HEK293 (cell line): Measurements from ENCODE around the gene LPP.

ENCODE experiments used
- CTCF ChIA-PET: fragments of 350-600 bp; formaldehyde crosslinking; extraction: SDS; loops from one replicate; lab custom pipeline; 2021; ENCODE audit warnings: antibody characterized with exemption; lab: Yijun Ruan, JAX
- POLR2A ChIA-PET: fragments of 300-600 bp; formaldehyde crosslinking; extraction: SDS; loops from one replicate; lab custom pipeline; 2020; ENCODE audit warnings: antibody characterized with exemption, inconsistent platforms; lab: Yijun Ruan, JAX
- H3K27ac ChIP-seq: fragments of 200-500 bp; sonication (Bioruptor generic); 2 replicates; pipeline ENCODE4 v1.5.1; 2014; ENCODE audit warnings: low read depth, low read length, control low read depth, inconsistent platforms; ENCODE audit errors: extremely low read depth
- H3K36me3 ChIP-seq, 2 experiments: fragments of 200-500 bp in 1 of 2; sonication (Bioruptor generic) in 1 of 2; 1 replicate in 1 of 2; 2 replicates in 1 of 2; pipeline ENCODE4 v1.5.1; 2014 to 2017; ENCODE audit warnings: inconsistent platforms in 2 of 2, low read length in 2 of 2; ENCODE audit not compliant: control insufficient read depth in 2 of 2, insufficient read depth in 1 of 2
- H3K4me1 ChIP-seq: fragments of 200-500 bp; sonication (Bioruptor generic); 2 replicates; pipeline ENCODE4 v1.5.1; 2014; ENCODE audit warnings: mild to moderate bottlenecking, low read length, inconsistent platforms; ENCODE audit not compliant: control insufficient read depth, insufficient read depth
- H3K4me3 ChIP-seq: 2 replicates; pipeline ENCODE4 v1.5.1; 2011; ENCODE audit warnings: low read depth, mild to moderate bottlenecking, control low read depth, low read length, moderate library complexity
- H3K9me3 ChIP-seq: fragments of 200-500 bp; sonication (Bioruptor generic); 2 replicates; pipeline ENCODE4 v1.5.1; 2014; ENCODE audit warnings: low read depth, low read length, inconsistent platforms; ENCODE audit not compliant: control insufficient read depth, insufficient read depth
- BCL11B ChIP-seq: fragments of 450-650 bp; formaldehyde crosslinking; IDR thresholded peaks from 2 replicates; pipeline ENCODE4 v1.5.1; 2016; ENCODE audit warnings: low read depth, missing biosample characterization, missing genetic modification characterization
- EGR2 ChIP-seq: fragments of 450-650 bp; formaldehyde crosslinking; IDR thresholded peaks from 2 replicates; pipeline ENCODE4 v1.5.1; 2016; ENCODE audit warnings: low read depth, missing biosample characterization, missing genetic modification characterization
- ZFP41 ChIP-seq: fragments of 450-650 bp; formaldehyde crosslinking; IDR thresholded peaks from 2 replicates; pipeline ENCODE4 v1.5.1; 2016; ENCODE audit warnings: missing biosample characterization, missing genetic modification characterization, borderline replicate concordance
- ZNF121 ChIP-seq: fragments of 450-650 bp; formaldehyde crosslinking; IDR thresholded peaks from 2 replicates; pipeline ENCODE4 v1.5.1; 2016; ENCODE audit warnings: missing biosample characterization, missing genetic modification characterization
- ZNF133 ChIP-seq: fragments of 450-650 bp; formaldehyde crosslinking; IDR thresholded peaks from 2 replicates; pipeline ENCODE4 v1.5.1; 2016; ENCODE audit warnings: missing biosample characterization, missing genetic modification characterization
- ZNF184 ChIP-seq: fragments of 450-650 bp; IDR thresholded peaks from 2 replicates; pipeline ENCODE4 v1.5.1; 2018; ENCODE audit warnings: missing biosample characterization, mild to moderate bottlenecking, missing genetic modification characterization
- ZNF266 ChIP-seq: fragments of 450-650 bp; formaldehyde crosslinking; IDR thresholded peaks from 2 replicates; pipeline ENCODE4 v1.5.1; 2016; ENCODE audit warnings: missing biosample characterization, missing genetic modification characterization, low read depth
- ZNF274 ChIP-seq, 2 experiments: fragments of 200-500 bp in 1 of 2; fragments of 450-650 bp in 1 of 2; sonication (Bioruptor generic) in 1 of 2; formaldehyde crosslinking in 1 of 2; IDR thresholded peaks; 2 replicates each; pipeline versions ENCODE4 v1.5.1 to v1.6.1; 2014 to 2016; ENCODE audit warnings: borderline replicate concordance in 1 of 2, inconsistent platforms in 1 of 2, low read length in 1 of 2, missing biosample characterization in 1 of 2, missing genetic modification characterization in 1 of 2
- ZNF302 ChIP-seq: fragments of 450-650 bp; formaldehyde crosslinking; IDR thresholded peaks from 2 replicates; pipeline ENCODE4 v1.5.1; 2016; ENCODE audit warnings: missing biosample characterization, missing genetic modification characterization, low read depth
- ZNF335 ChIP-seq: fragments of 450-650 bp; formaldehyde crosslinking; conservative IDR thresholded peaks from 2 replicates; pipeline ENCODE4 v1.5.1; 2016; ENCODE audit warnings: missing biosample characterization, missing genetic modification characterization
- ZNF366 ChIP-seq: fragments of 450-650 bp; formaldehyde crosslinking; conservative IDR thresholded peaks from 2 replicates; pipeline ENCODE4 v1.5.1; 2016; ENCODE audit warnings: missing biosample characterization, missing genetic modification characterization
- ZNF423 ChIP-seq: fragments of 450-650 bp; formaldehyde crosslinking; IDR thresholded peaks from 2 replicates; pipeline ENCODE4 v1.5.1; 2016; ENCODE audit warnings: missing biosample characterization, missing genetic modification characterization
- ZNF548 ChIP-seq: fragments of 450-650 bp; formaldehyde crosslinking; IDR thresholded peaks from 2 replicates; pipeline ENCODE4 v1.5.1; 2016; ENCODE audit warnings: missing biosample characterization, missing genetic modification characterization
- ZNF549 ChIP-seq: fragments of 450-650 bp; IDR thresholded peaks from 2 replicates; pipeline ENCODE4 v1.5.1; 2018; ENCODE audit warnings: missing biosample characterization, missing genetic modification characterization, mild to moderate bottlenecking, inconsistent platforms, moderate library complexity
- ZNF768 ChIP-seq: fragments of 450-650 bp; formaldehyde crosslinking; IDR thresholded peaks from 2 replicates; pipeline ENCODE4 v1.5.1; 2018; ENCODE audit warnings: missing biosample characterization, mild to moderate bottlenecking, missing genetic modification characterization
- ZNF830 ChIP-seq: fragments of 450-650 bp; IDR thresholded peaks from 2 replicates; pipeline ENCODE4 v1.5.0; 2018; ENCODE audit warnings: missing biosample characterization, missing genetic modification characterization, low read depth, mild to moderate bottlenecking, moderate library complexity
- ZNF843 ChIP-seq: fragments of 450-650 bp; formaldehyde crosslinking; IDR thresholded peaks from 2 replicates; pipeline ENCODE4 v1.5.1; 2016; ENCODE audit warnings: missing biosample characterization, missing genetic modification characterization
- TF ChIP-seq, protein P1 (sequence below): fragments of 450-650 bp; formaldehyde crosslinking; IDR thresholded peaks from 2 replicates; pipeline ENCODE4 v1.5.1; 2016; ENCODE audit warnings: missing biosample characterization, missing genetic modification characterization
- TF ChIP-seq, protein P2 (sequence below): fragments of 450-650 bp; formaldehyde crosslinking; conservative IDR thresholded peaks from 2 replicates; pipeline ENCODE4 v1.5.1; 2016; ENCODE audit warnings: low read depth, missing biosample characterization, missing genetic modification characterization
- TF ChIP-seq, protein P3 (sequence below): fragments of 450-650 bp; formaldehyde crosslinking; optimal IDR thresholded peaks from 2 replicates; pipeline ENCODE3; 2016; ENCODE audit warnings: missing biosample characterization, mild to moderate bottlenecking, missing genetic modification characterization

Gene LPP

DNA sequence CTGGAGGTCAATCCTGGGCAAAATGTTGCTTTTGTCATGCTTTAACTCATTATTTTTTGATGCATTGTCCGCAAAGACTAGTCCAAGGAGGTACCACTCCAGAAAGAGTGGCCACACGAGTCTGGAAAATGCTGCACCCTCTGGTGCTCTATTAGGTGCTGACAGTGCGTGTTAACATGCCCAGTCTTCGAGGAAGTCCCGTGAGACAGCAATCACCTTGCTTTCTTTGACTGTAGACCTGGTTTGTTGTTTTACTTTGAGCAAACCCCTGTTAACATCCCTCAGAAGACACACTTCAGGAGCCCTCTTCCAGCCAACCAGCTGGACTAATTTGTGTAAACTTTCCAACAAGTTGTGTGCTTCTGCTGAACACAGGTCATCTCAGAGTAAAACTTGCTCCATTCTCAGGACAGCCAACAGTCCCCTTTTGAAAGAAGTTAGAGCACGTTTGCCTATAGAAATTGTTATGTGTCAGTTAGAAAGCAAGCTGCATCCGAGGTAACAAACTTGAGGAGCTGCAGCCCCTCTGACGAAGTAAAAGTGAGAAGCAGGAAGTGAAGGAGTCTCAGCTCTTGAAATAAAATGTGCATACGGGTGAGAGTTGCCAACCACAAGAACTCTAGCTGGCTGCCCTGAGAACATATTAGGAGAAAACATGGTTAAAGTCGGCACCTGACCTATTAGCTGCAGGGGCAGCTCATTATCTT, 205.0 kb downstream of the LPP start:
- Histone ChIP-seq H3K27ac (no peak overlapping the region), H3K9me3 (no peaks in the 10 kb centered on the region), H3K36me3 (no peaks in the 10 kb centered on the region), H3K4me3 (no peak overlapping the region), H3K4me1 (0 out of 2 replicates have a peak, but pooled peaks cover 4% of the 10 kb centered on the region)
- TF ChIP-seq ZNF548 (tag by site-specific recombination) (no peak), BCL11B (no peak), ZNF133 (tag by site-specific recombination) (no peak), ZNF830 (no peak), ZNF302 (tag by site-specific recombination) (no peak), ZNF549 (tag by site-specific recombination) (no peak), ZNF843 (tag by site-specific recombination) (no peak), ZNF335 (no peak), ZNF423 (tag by site-specific recombination) (no peak), EGR2 (tag by site-specific recombination) (no peak), ZNF266 (tag by site-specific recombination) (no peak), ZNF274 (IDR thresholded peaks at IDR 0.05; ENCODE audit: low read length) (no peak), ZNF274 (tag by site-specific recombination; IDR thresholded peaks at IDR 0.05; ENCODE audit: borderline replicate concordance) (no peak)
- TF ChIP-seq, protein P1, sequence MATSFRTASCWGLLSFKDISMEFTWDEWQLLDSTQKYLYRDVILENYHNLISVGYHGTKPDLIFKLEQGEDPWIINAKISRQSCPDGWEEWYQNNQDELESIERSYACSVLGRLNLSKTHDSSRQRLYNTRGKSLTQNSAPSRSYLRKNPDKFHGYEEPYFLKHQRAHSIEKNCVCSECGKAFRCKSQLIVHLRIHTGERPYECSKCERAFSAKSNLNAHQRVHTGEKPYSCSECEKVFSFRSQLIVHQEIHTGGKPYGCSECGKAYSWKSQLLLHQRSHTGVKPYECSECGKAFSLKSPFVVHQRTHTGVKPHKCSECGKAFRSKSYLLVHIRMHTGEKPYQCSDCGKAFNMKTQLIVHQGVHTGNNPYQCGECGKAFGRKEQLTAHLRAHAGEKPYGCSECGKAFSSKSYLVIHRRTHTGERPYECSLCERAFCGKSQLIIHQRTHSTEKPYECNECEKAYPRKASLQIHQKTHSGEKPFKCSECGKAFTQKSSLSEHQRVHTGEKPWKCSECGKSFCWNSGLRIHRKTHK: no peak
- TF ChIP-seq, protein P2, sequence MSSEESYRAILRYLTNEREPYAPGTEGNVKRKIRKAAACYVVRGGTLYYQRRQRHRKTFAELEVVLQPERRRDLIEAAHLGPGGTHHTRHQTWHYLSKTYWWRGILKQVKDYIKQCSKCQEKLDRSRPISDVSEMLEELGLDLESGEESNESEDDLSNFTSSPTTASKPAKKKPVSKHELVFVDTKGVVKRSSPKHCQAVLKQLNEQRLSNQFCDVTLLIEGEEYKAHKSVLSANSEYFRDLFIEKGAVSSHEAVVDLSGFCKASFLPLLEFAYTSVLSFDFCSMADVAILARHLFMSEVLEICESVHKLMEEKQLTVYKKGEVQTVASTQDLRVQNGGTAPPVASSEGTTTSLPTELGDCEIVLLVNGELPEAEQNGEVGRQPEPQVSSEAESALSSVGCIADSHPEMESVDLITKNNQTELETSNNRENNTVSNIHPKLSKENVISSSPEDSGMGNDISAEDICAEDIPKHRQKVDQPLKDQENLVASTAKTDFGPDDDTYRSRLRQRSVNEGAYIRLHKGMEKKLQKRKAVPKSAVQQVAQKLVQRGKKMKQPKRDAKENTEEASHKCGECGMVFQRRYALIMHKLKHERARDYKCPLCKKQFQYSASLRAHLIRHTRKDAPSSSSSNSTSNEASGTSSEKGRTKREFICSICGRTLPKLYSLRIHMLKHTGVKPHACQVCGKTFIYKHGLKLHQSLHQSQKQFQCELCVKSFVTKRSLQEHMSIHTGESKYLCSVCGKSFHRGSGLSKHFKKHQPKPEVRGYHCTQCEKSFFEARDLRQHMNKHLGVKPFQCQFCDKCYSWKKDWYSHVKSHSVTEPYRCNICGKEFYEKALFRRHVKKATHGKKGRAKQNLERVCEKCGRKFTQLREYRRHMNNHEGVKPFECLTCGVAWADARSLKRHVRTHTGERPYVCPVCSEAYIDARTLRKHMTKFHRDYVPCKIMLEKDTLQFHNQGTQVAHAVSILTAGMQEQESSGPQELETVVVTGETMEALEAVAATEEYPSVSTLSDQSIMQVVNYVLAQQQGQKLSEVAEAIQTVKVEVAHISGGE (tag by site-specific recombination): no peak
- ChIA-PET POLR2A (no interaction called here), CTCF (interaction anchor here (0.9 kb wide), 1 partner anchor 620 kb away, joined by 3 read pairs; no protein-coding TSS in a partner anchor)

DNA sequence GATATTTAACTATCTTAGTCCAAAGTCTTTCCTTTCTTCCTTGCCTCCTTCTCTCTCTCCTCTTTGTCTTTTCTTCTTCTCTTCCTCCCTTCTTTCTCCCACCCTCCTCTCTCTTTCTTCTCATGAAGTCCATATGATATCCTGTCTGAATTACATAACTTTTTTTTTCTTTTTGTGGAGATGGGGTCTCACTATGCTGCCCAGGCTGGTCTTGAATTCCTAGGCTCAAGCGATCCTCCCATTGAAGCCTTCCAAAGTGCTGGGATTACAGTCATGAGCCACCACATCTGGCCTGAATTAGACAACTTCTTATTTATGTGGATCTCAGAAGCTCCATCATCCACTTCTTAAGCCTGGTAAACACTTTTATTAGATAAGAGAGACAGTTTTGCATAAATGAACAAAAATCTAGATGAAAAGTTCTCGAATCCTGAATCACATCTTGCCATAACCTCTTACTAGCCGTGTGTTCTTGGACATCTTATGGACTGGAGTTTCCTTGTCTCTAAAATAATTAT, 206.5 kb downstream of the LPP start:
- TF ChIP-seq, protein P3, sequence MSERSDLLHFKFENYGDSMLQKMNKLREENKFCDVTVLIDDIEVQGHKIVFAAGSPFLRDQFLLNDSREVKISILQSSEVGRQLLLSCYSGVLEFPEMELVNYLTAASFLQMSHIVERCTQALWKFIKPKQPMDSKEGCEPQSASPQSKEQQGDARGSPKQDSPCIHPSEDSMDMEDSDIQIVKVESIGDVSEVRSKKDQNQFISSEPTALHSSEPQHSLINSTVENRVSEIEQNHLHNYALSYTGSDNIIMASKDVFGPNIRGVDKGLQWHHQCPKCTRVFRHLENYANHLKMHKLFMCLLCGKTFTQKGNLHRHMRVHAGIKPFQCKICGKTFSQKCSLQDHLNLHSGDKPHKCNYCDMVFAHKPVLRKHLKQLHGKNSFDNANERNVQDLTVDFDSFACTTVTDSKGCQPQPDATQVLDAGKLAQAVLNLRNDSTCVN (tag by site-specific recombination): no peak
- TF ChIP-seq ZNF121 (tag by site-specific recombination): peak; percentile 65; the same call in 1 of the 2 replicates
- no peak for TF ChIP-seq ZFP41 (tag by site-specific recombination)
- TF ChIP-seq ZNF184 (tag by site-specific recombination): no peak
- TF ChIP-seq ZNF768: no peak
- 0 out of 2 replicates have a peak, but pooled peaks have one; percentile 20 for TF ChIP-seq ZNF366 (tag by site-specific recombination)
- H3K27ac ChIP-seq: no peak overlapping the region
- H3K4me1 ChIP-seq: 0 out of 2 replicates have a peak, but pooled peaks cover 4% of the 10 kb centered on the region
- no peaks in the 10 kb centered on the region for H3K9me3 ChIP-seq
- CTCF ChIA-PET: interaction anchor here (0.7 kb wide), 1 partner anchor 38 kb away, joined by 3 read pairs; no protein-coding TSS in a partner anchor
- H3K36me3 ChIP-seq: no peaks in the 10 kb centered on the region
- POLR2A ChIA-PET: no interaction called here
- no peak overlapping the region for H3K4me3 ChIP-seq
